Endothelial cell of umbilical vein (primary cell): ENCODE measurements around the gene VAT1. TPM values are rescaled to one million over a fixed set of nuclear protein-coding genes. Genes with fewer than 3 reads are reported as not detected.

Source experiments
- BruUV-seq: library from RNA; stranded (reverse); fragments of 400-500 nt; replicated peaks from 2 replicates; lab custom pipeline; 2021; lab: Mats Ljungman, UMichigan
- CTCF ChIA-PET: fragments of 300-600, 350-600 bp; sonication (Branson Sonifier 250); formaldehyde crosslinking; loops from one replicate; lab custom pipeline; 2021; ENCODE audit warnings: antibody characterized with exemption, inconsistent platforms; lab: Charles Lee
- POLR2A ChIA-PET: fragments of 300-600, 350-600 bp; sonication (Branson Sonifier 250); formaldehyde crosslinking; loops from one replicate; lab custom pipeline; 2021; ENCODE audit warnings: antibody characterized with exemption, inconsistent platforms; lab: Charles Lee
- DNase-seq: peaks from one replicate; pipeline ENCODE4 v3.0.0-alpha.2; 2011; ENCODE audit warnings: low read depth, low spot score
- FAIRE-seq: peaks from 2 replicates; lab custom pipeline; 2011; peaks lifted over from hg19 to GRCh38; lab: Jason Lieb, UNC
- H2AFZ ChIP-seq: 2 replicates; pipeline ENCODE4 v1.6.0; 2012; ENCODE audit warnings: low read depth, low read length, control low read depth, inconsistent platforms
- H3K27ac ChIP-seq: 2 replicates; pipeline ENCODE4 v1.5.1; 2011; ENCODE audit warnings: low read depth, mild to moderate bottlenecking, control low read depth, low read length, moderate library complexity; ENCODE audit not compliant: insufficient read depth
- H3K27me3 ChIP-seq, 2 experiments: 2 replicates each; pipeline versions ENCODE4 v1.6.0 to v1.6.1; 2011; ENCODE audit warnings: low read length in 2 of 2, mixed read lengths in 1 of 2; ENCODE audit not compliant: control insufficient read depth in 2 of 2, insufficient read depth in 2 of 2
- H3K36me3 ChIP-seq, 2 experiments: 2 replicates in 1 of 2; 3 replicates in 1 of 2; pipeline ENCODE4 v1.5.1; 2011; ENCODE audit warnings: low read length in 2 of 2, mild to moderate bottlenecking in 1 of 2, moderate library complexity in 1 of 2; ENCODE audit not compliant: control insufficient read depth in 2 of 2, insufficient read depth in 2 of 2; ENCODE audit errors: extremely low read depth in 1 of 2
- H3K4me1 ChIP-seq: 3 replicates; pipeline ENCODE4 v1.5.1; 2011; ENCODE audit warnings: mild to moderate bottlenecking, low read length; ENCODE audit not compliant: control insufficient read depth, insufficient read depth; ENCODE audit errors: extremely low read depth
- H3K4me2 ChIP-seq: 2 replicates; pipeline ENCODE4 v1.6.1; 2011; ENCODE audit warnings: low read length, control low read depth, mixed read lengths; ENCODE audit not compliant: insufficient read depth
- H3K4me3 ChIP-seq, 3 experiments: fragments of 200-600 bp in 1 of 3; sonication (generic), shearing (Covaris generic) in 1 of 3; replicated peaks in 1 of 3; 2 replicates each; pipeline ENCODE4 v1.5.1; 2011 to 2016; ENCODE audit warnings: control low read depth in 3 of 3, low read length in 3 of 3, mild to moderate bottlenecking in 2 of 3, inconsistent platforms in 1 of 3, low read depth in 1 of 3, moderate library complexity in 1 of 3; ENCODE audit not compliant: insufficient read depth in 1 of 3
- H3K79me2 ChIP-seq: 2 replicates; pipeline ENCODE4 v1.6.0; 2012; ENCODE audit warnings: low read length, inconsistent platforms; ENCODE audit not compliant: control insufficient read depth, insufficient read depth
- H3K9ac ChIP-seq: replicated peaks from 2 replicates; pipeline ENCODE3; 2011; ENCODE audit warnings: low read length, control low read depth; ENCODE audit not compliant: insufficient read depth; ENCODE audit errors: extremely low read depth
- H3K9me1 ChIP-seq: replicated peaks from 3 replicates; pipeline ENCODE4 v1.6.0; 2011; ENCODE audit warnings: mild to moderate bottlenecking, low read length; ENCODE audit not compliant: control insufficient read depth, insufficient read depth; ENCODE audit errors: extremely low read depth
- H3K9me3 ChIP-seq: replicated peaks from 2 replicates; pipeline ENCODE4 v1.5.1; 2012; ENCODE audit warnings: low read length, inconsistent platforms; ENCODE audit not compliant: control insufficient read depth, insufficient read depth
- H4K20me1 ChIP-seq: replicated peaks from 2 replicates; pipeline ENCODE3; 2011; ENCODE audit warnings: mild to moderate bottlenecking, low read length; ENCODE audit not compliant: control insufficient read depth, insufficient read depth; ENCODE audit errors: extremely low read depth
- CTCF ChIP-seq, 2 donors: IDR thresholded peaks; 1 replicate in 1 of 2; 2 replicates in 1 of 2; pipeline ENCODE4 v1.5.1; 2011; ENCODE audit warnings: low read length in 2 of 2, mild to moderate bottlenecking in 2 of 2, moderate library complexity in 2 of 2, control low read depth in 1 of 2, inconsistent platforms in 1 of 2, low read depth in 1 of 2; ENCODE audit not compliant: insufficient read depth in 1 of 2; ENCODE audit errors: extremely low read depth in 1 of 2
- EZH2 ChIP-seq: IDR thresholded peaks from 2 replicates; pipeline ENCODE4 v1.6.1; 2012; ENCODE audit warnings: borderline replicate concordance, low read depth, mild to moderate bottlenecking, moderate library complexity, low read length, inconsistent platforms; ENCODE audit not compliant: severe bottlenecking
- FOS ChIP-seq: IDR thresholded peaks from 2 replicates; pipeline ENCODE4 v1.6.1; 2011; ENCODE audit warnings: mild to moderate bottlenecking, low read length, moderate library complexity, borderline replicate concordance; ENCODE audit not compliant: insufficient read depth
- GATA2 ChIP-seq: IDR thresholded peaks from 2 replicates; pipeline ENCODE4 v1.7.0; 2011; ENCODE audit warnings: low read depth, mild to moderate bottlenecking, moderate library complexity, mixed read lengths, low read length; ENCODE audit not compliant: insufficient read length, insufficient read depth
- JUN ChIP-seq: IDR thresholded peaks from 2 replicates; pipeline ENCODE4 v1.6.1; 2011; ENCODE audit warnings: borderline replicate concordance, low read depth; ENCODE audit not compliant: insufficient read length, insufficient read depth
- MAX ChIP-seq: IDR thresholded peaks from 2 replicates; pipeline ENCODE4 v1.6.1; 2011; ENCODE audit not compliant: insufficient read depth, insufficient read length
- MYC ChIP-seq: IDR thresholded peaks from one replicate; pipeline ENCODE4 v1.6.1; 2011; ENCODE audit warnings: mild to moderate bottlenecking, low read depth, low read length
- POLR2A ChIP-seq: IDR thresholded peaks from 2 replicates; pipeline ENCODE4 v1.6.1; 2012; ENCODE audit warnings: low read depth, mild to moderate bottlenecking, control low read depth, low read length
- POLR2AphosphoS5 ChIP-seq: IDR thresholded peaks from 2 replicates; pipeline ENCODE4 v1.6.1; 2012; ENCODE audit warnings: low read depth, mild to moderate bottlenecking, control low read depth, low read length, moderate library complexity; ENCODE audit not compliant: insufficient read depth
- dilution Hi-C: fragments of 300-500 bp; cut with MboI; formaldehyde crosslinking; loops from one replicate; pipeline ENCODE4 v1.15.0; 2019; ENCODE audit warnings: low sequenced_read_pairs; ENCODE audit not compliant: extremely low pct_ligation_motif_present
- intact Hi-C: fragments of 100-400 bp; cut with micrococcal nuclease; formaldehyde crosslinking; loops from one replicate; pipeline ENCODE4 v1.10.0; 2022
- polyA plus RNA-seq, 4 experiments: library from polyadenylated mRNA; depleted of rRNA in 3 of 4; stranded (reverse) in 3 of 4; unstranded in 1 of 4; fragments of >200 nt; gene quantifications; 2 replicates each; pipeline versions ENCODE4 v1.2.1 to v1.2.3, GENCODE V29; 2011 to 2012; ENCODE audit warnings: missing spikeins in 1 of 4
- total RNA-seq: library from RNA; stranded (reverse); gene quantifications from 2 replicates; pipeline ENCODE4 v1.2.3, GENCODE V29; 2021

Gene VAT1
- total and polyA plus RNA-seq, 2 donors (not counting 3 experiments of a cell fraction or from before 2014, with no cell fraction given) = 339 to 482 TPM

DNA sequence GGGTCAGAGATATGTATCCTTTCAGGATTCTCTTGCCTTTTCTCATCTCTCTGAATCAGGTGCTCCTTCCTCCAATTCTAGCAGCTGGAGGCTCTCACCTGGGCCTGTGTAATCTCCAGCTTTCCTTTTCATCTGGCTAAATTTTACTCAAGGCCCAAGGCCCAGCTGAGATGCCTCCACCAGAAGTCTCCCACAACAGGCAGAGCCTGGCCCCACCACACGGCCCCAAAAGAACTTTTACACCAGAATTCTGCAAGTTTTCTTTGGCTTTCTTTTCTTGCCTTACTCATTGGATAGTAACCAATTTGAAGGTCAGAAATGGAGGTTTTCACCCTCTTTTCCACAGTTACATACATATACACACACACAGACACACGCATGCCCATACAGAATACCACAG is 17.5 kb upstream of the VAT1 start:
- no peak overlapping the region for H2AFZ ChIP-seq
- POLR2A ChIA-PET = no interaction called here
- intact Hi-C loops (no loop called here), dilution Hi-C loops (no loop called here)
- FAIRE-seq = no peak
- no peak for DNase-seq
- H3K36me3 ChIP-seq = no peaks in the 10 kb centered on the region
- H3K27me3 ChIP-seq = no peaks in the 10 kb centered on the region
- H3K9me3 ChIP-seq = no peaks in the 10 kb centered on the region
- no peaks in the 10 kb centered on the region for H3K79me2 ChIP-seq
- CTCF ChIA-PET = no interaction called here
- no peaks in the 10 kb centered on the region for H3K4me1 ChIP-seq
- H3K27ac ChIP-seq = no peak overlapping the region
- no peak overlapping the region for H3K4me3 ChIP-seq
- H4K20me1 ChIP-seq = no peaks in the 10 kb centered on the region
- H3K4me2 ChIP-seq = no peak overlapping the region
- no peak overlapping the region for H3K9ac ChIP-seq
- no peak for TF ChIP-seq POLR2A
- TF ChIP-seq FOS = no peak
- TF ChIP-seq MAX = no peak
- no peak for TF ChIP-seq CTCF (IDR thresholded peaks at IDR 0.05; ENCODE audit: extremely low read depth in 1 of 2, insufficient read depth in 1 of 2, low read depth in 1 of 2, low read length in 2 of 2)
- no TSS peak for BruUV-seq
- H3K9me1 ChIP-seq = no peaks in the 10 kb centered on the region

DNA sequence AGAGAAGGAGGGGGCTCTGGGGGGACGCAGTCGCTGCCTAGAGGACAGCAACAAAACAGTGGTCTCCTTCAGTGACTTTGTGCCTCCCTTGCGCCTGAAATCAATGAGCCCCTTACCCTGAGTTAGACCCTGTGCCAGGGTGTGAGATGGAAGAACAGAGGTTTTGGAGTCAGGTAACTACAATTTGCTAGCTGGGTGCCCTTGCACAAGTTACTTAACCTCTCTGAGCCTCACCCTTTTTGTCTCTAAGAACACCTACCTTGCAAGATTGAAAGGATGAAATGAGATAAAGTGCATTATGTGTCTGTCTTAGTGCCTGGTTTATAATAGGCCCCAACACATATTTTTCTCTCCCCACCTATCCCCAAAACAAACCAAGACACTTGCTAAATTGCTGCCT is 12.7 kb upstream of the VAT1 start:
- H3K4me2 ChIP-seq = no peak overlapping the region
- intact Hi-C loops = no loop called here
- DNase-seq = no peak
- H4K20me1 ChIP-seq = no peaks in the 10 kb centered on the region
- FAIRE-seq = no peak
- no peak overlapping the region for H2AFZ ChIP-seq
- no peak overlapping the region for H3K27ac ChIP-seq
- H3K9me1 ChIP-seq = no peaks in the 10 kb centered on the region
- BruUV-seq = no TSS peak
- TF ChIP-seq JUN (no peak), EZH2 (no peak), GATA2 (no peak), MYC (no peak), FOS (no peak), CTCF (IDR thresholded peaks at IDR 0.05; ENCODE audit: extremely low read depth in 1 of 2, insufficient read depth in 1 of 2, low read depth in 1 of 2, low read length in 2 of 2) (no peak), MAX (no peak), POLR2A (no peak), POLR2AphosphoS5 (no peak)
- no peaks in the 10 kb centered on the region for H3K79me2 ChIP-seq
- H3K4me3 ChIP-seq = no peak overlapping the region
- no peak overlapping the region for H3K9ac ChIP-seq
- POLR2A ChIA-PET = no interaction called here
- dilution Hi-C loops = no loop called here
- no peaks in the 10 kb centered on the region for H3K9me3 ChIP-seq
- peaks cover 0 to 1% of the 10 kb centered on the region in 2 experiments for H3K27me3 ChIP-seq
- CTCF ChIA-PET = no interaction called here
- H3K4me1 ChIP-seq = no peaks in the 10 kb centered on the region
- no peaks in the 10 kb centered on the region for H3K36me3 ChIP-seq
